Myocyte (in vitro differentiated cells): ENCODE results near the gene SPDL1. TPM values are rescaled to one million over a fixed set of nuclear protein-coding genes. Genes with fewer than 3 reads are reported as not detected.
A peak's percentile ranks its signal among the peaks of the same experiment; 100 is the strongest.
"Not testable (repeated sequence)": the region's sequence is repeated elsewhere in the genome, so short reads cannot be mapped to it uniquely, and the experiment has no call there.

Experiments used
- DNase-seq: peaks from one replicate; pipeline ENCODE4 v3.0.0-alpha.2; 2012; ENCODE audit warnings: low read depth
- total RNA-seq: library from RNA; depleted of rRNA; stranded (reverse); fragments of >200 nt; gene quantifications from 2 replicates; pipeline ENCODE4 v1.2.3, GENCODE V29; 2014

Gene SPDL1
- total RNA-seq, 1 donor from 2014 or later, result 13.6 TPM

DNA sequence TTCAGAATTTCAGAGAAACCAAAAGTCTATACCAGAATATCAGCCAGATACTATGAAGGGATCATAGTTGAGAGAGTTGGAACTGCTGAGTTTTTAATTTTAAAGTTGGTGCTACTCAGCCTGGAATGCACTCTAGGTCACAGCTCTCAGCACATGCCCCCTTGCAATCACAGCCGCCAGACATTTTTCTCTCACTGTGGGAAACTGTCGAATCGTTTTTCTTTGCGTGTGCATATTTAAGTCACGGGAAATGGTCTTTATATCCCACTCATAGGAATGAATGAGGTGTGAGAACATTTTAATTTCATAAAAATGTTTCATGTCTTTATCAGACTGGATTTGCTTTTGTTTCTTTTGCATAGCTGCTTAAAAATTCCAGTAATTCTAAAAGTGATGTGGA lies 12.2 kb upstream of the SPDL1 start:
- no peak for DNase-seq

DNA sequence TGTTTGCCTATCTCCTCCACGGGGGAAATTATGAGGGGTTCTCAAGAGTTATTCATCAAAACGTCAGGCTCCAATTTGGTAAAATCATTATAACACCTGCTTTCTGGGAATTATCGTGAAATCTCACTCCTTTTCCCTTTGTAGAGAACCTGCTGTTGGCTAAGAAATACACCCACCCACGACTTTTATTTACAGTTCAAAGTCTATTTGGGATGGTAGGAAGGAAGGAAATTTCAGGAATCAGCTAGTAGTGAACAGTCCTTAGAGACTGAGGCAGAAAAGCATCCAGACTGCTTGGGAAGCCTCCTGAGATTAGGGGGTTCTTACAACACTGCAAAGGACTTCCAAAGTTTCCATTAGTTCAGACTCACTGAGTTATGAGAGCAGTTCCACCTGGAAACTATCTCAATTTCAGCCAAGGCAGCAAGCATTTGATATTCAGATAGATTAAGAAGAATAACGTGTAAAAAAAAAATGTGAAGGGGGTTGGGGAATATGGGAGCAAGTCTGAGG lies 9.4 kb upstream of the SPDL1 start:
- DNase-seq, result no peak

DNA sequence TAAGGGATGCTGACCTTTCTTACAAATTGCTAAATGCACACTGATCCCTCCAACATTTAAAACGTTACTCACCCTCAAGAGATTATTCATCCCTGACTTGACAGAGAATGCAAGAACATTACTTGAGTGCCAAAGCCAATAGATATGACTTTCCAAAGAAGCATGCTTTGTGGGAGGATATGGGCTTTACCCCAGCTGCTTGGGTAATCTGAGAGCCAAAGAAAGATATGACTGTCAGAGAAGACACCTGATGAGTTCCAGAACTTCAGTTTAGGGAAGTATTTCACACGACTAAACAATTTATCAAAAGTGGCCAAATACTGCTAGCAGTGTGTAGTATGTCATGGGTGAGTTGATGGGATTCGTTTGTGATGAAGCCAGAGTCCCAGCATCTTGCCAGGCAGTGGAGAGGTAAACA lies 7.4 kb upstream of the SPDL1 start:
- peak; percentile 57 for DNase-seq

DNA sequence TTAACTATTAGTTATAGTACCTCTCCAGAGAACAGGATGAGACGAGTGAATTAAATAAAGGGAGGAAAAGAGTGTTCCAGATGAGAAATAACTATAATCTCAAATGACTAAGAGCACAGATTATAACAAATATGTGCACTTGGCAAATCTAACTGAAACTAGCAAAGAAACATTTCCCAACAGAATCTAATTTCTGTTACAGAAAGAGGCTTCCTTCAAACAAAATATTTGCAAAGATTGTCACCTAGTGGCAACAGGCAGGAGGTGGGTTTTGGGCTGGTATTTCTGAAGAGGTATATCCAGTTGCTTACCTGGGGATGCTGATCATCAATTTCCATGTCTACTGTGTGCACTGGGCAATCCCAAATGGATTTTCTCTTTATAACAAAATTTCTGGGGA lies 5.6 kb upstream of the SPDL1 start:
- no peak for DNase-seq

DNA sequence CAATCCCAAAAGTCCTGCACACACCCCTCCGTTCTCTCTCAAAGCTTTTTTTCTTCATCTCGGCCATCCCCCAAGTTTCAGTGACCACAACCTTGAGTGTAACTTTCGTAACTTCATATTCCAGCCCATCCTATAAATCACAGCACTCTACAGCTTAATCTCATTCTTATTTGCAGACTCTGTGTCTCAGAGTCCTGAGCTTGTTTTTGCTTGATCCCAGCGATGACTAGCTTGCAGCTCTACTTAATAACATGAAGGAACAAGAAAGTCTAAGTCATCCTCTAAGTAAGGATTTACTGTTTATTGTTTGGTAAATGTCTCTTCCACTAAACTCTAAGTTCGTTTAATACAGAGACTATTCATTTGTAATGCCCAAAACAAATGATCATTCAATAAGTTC lies 2.6 kb upstream of the SPDL1 start:
- DNase-seq, result no peak

DNA sequence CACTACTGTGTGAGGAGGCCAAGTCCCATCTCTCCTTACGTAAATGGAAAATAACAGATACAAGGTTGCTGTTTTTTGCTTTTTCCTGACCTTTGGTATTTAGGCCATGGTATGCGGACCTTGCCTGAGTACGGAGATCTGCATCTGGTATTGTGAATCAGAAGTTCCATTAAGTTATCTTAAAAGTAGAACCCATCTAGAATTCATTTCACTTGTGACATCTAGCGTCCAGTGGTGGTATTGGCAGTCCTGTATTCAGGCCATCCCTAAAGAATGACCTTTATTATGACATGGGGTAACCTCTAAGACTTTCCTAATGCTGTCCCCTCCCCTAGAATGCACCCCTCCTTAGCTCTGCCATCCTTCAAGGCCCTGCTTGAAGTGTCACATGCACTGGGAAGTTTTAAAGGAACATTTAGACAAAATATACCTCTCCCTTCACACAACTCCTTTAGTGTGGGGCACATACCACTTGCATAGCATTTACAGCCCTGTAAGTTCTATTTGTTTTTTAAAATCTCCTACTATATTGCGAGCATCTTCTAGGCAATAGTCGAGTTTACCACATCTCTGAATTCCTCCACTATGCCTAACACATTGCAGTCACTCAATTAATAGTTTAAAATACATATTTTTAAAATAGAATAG lies 1.9 kb upstream of the SPDL1 start:
- DNase-seq, result peak; percentile 75

DNA sequence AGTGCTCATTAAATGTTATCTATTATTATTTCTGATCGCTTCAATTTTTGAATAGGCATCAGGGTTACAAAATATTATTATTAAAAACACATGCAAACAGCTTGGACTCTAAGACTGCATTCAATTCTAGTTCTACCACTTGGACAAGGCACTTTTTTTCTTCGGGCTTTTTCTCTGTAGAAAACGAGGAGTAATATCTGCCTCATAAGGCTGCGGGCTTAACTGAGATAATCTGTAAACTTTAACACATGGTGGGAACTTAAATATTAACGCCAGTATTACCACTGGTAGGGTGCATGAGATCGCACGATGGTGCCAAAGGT lies 511 bp upstream of the SPDL1 start:
- DNase-seq, result no peak

DNA sequence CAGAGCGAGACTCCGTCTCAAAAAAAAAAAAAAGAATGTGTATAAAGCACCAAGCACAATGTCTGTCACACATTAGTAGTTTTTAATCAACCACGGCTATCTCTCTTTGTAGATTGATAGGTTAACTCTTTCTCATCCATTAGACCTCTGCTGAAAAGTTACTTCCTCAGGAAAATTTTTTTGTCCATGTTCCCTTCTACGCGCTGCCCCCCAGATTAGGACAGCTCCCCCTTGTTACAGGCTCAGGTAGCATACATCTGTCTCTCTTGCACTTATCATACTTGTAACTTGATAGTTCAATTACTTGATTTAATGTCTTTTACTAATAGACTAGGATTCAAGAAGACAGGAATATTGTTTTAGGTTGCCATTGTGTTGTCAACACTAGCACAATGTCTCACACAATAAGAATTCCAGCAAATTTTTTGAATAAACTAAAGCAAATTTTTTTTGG lies 1.5 kb downstream of the SPDL1 start:
- DNase-seq, result no peak

DNA sequence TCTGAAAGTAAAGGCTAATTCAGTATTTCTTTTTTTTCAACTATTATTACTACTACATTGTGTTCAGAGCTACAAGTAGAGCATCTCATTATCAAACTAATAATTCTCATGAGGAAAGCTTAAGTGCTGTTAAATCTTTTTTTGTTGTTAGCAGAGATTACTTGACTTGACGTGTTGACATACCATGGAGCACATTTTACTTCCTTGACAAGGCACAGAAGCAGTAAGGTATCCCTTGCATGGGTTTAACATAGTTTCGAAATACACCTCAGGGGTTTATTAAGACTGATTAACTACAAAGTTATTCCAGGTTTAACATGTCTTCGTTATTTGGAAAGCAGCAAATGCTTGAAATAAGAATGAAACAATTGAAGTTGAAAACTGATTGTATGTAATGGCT lies 7.0 kb downstream of the SPDL1 start:
- no peak for DNase-seq

DNA sequence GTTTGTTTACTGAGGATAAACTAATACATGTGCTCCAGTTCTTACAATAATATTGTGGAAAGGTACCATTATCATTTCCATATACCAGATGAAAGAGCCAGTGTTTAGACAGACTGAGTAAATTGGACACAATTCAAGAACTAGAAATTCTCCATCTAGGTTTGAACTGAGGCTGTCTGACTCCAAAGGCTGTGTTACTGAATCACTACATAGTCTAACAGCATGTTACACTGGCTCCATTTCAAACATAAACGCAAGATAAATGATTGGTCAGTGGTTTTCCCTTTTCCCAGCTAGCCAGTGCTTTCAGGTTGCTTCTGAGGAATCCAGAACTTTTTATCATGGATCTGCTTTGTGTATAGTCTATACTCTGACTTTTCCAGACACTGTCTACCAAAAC lies 8.1 kb downstream of the SPDL1 start:
- no peak for DNase-seq

DNA sequence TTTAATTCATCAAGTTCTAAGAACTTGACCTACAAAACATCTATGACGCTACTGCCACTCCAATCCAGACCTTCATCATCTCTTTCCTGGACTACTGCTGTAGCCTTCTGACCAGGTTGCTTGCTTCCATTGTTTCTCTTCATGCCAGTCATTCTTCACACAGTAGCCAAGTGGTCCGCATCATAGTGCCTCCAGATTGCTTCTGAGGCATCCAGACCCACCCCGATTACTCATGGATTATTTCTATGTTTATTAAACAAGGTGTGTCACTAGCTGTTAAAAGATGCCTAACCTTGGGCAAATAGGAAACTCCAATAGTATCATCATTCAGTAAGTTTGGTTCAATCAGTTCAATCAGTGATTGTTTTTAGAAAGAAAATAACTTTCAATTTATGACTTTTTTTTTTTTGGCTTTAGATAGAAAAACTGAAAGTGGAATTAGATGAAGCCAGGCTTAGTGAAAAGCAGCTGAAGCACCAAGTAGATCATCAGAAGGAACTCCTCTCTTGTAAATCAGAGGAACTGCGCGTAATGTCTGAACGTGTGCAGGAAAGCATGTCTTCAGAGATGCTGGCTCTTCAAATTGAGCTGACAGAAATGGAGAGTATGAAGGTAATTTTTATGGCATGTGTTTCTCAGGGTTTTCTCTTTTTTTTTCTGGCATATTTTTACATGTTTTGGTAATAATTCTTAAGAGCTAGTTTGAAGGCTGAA lies 9.5 kb downstream of the SPDL1 start:
- no peak for DNase-seq

DNA sequence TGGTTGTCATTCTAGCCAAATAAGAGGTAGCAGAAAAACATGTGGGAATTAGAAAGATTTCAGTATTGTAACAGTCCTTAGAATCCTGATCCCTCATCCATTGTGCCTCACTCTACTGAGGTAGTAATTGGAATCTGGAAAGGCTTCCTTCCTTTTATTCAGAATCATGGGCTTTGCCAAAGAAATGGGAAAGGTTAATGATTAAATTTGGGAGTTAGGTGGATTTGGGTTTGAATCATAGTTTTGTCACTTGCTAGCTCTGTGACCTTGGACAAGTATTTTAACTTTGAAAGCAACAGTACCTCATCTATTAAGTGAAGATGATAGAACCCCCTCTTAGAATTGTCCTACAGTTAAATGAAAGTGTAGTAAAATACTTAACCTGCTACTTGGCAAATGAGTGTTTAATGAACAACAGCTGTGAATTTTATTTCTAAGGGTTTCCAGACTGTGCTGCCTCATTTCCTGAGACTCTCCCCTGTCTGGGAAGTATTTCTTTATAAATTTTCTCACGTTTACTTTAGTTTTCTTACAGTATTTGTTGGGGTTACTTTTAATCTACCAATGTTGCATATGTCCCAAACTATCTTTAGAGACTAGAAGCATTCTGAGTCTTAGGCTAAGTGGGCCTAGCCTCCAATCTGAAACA lies 11.7 kb downstream of the SPDL1 start:
- no peak for DNase-seq

DNA sequence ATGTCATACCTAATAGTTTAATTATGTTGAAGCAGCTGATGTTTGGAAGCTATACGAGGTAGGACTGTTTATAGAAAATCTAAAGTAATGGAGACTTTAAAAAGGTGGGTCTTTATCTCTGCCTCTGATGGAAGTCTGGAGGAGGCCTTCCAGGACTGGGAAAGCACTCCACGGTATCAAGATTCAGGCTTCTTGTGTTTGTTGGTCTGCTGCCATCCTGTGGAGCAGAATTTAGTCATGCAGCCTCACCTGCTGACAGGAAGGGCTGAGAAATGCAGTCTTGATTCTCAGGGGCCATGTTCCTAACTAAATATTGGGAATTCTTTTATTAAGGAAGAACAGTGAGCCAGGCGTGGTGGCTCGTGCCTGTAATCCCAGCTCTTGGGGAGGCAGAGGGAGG lies 15.9 kb downstream of the SPDL1 start:
- DNase-seq, result no peak

DNA sequence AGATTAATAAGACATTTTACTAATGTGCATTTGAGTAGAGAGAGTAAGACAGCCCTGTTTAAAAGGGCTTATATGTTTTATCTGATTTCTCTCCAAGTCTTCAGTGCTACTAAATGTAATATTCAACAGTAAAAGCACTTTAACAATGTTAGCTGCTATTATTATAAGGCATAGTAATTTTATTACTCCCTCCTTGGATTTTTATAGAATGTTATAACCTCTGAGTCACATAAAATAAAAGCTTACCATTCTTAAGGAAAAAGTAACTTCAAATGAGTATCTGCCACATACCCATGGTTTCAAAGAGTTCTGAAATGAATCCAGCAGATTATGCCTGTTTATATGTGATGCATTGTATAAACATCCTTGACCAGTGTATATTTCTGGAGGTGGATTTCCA lies 19.0 kb downstream of the SPDL1 start:
- DNase-seq, result no peak

DNA sequence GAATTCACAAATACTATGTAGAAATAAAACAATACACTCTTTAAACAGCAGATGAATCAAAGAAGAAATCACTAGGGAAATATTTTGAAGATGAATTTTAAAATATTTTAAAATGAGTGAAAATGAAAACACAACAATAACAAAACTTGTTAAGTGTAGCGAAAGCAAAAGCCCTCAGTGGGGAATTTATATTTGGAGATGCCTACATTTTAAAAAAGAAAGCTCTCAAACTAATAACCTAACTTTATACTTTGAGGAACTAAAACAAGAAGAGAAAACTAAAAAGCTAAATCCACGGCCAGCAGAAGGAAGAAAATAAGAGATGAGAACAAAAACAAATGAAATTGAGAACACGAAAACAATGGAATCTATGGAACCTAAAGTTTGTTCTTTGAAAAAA lies 22.7 kb downstream of the SPDL1 start:
- DNase-seq, result no peak

DNA sequence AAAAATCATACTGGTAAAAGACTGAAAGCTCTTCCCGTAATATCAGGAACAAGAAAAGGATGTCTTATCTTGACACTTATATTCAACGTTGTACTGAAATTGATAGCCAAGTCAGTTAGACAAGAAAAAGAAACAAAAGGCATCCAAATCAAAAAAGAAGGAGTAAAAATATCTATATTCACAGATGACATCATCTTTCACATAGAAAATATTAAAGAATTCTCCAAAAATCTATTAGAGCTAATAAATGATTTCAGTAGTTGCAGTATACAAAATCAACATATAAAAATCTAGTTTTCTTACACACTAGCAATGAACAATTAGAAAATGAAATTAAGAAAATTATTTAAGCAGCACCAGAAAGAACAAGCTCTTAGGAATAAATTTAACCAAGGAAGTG lies 24.3 kb downstream of the SPDL1 start:
- DNase-seq, result no peak

DNA sequence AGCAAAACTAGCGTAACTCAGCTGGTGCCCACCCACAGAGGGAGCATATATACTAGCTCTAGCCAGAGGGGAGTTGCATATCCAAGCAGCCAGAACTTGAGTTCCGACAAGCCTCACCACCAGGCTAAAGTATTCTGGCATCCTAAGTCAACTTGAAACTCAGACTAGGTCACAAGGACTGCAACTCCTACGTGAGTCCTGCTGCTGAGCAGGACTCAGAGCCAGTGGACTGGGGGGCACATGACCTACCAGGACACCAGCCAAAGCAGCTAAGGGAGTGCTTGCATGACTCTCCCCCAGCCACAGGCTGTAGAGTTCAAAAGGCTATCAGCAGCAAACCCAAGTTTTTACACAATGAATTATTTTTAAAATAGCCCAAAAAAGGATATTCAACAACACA lies 26.1 kb downstream of the SPDL1 start:
- DNase-seq, result no peak

DNA sequence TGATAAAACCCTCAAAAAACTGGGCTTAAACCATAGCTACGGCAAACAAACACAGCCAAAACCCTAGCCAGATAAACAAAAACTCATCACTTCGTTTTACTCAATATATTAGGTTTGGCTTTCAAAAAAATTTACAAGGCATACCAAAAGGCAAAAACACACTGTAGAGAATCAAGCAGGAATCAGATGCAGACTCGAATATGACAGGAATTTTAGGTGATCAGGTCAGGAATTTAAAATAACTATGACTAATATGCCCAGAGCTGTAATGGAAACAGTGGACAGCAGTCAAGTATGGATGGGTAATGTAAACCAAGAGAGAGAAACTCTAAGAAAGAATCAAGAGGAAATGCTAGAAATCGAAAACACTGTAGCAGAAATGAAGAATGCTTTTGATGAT lies 27.0 kb downstream of the SPDL1 start:
- DNase-seq, result no peak

DNA sequence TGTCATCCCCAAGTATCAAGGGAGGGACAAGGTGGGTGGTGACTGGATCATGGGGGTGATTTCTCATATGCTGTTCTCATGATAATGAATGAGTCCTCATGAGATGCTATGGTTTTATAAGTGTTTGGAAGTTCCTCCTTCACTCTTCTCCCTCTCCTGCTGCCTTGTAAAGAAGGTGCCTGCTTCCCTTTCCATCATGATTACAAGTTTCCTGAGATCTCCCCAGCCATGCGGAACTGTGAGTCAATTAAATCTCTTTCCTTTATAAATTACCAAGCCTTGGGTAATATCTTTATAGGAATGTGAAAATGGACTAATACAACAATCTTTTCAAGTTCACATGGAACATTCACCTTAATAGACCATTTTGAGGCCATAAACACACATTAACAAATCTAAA lies 32.0 kb downstream of the SPDL1 start:
- DNase-seq, result no peak

DNA sequence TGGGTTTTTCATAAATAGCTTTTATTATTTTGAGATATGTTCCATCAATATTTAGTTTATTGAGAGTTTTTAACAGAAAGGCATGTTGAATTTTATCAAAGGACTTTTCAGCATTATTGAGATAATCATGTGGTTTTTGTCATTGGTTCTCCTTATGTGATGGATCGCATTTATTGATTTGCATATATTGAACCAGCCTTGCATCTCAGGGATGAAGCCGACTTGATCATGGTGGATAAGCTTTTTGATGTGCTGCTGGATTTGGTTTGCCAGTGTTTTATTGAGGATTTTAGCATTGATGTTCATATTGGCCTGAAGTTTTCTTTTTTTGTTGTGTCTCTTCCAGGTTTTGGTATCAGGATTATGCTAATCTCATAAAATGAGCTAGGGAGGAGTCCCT lies 40.7 kb downstream of the SPDL1 start:
- not testable (repeated sequence) for DNase-seq

DNA sequence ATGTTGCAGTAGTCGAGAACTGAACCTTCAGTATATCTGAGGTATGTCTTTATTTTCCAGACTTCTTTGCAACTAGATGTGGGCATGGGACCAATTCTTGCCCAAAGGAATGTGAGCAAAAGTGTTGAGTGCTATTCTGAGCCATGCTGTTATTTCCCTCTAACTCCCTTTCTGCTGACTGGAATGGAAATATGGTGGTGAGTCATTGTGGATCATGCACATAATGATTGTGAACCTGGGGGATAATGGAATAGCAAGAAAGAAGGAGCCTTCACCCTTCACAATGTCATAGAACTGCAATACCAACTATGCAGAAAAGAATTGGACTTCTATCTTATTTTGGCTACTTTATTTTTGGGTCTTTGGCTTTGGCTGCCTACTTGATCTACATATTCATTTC lies 43.2 kb downstream of the SPDL1 start:
- DNase-seq, result peak; percentile 82

DNA sequence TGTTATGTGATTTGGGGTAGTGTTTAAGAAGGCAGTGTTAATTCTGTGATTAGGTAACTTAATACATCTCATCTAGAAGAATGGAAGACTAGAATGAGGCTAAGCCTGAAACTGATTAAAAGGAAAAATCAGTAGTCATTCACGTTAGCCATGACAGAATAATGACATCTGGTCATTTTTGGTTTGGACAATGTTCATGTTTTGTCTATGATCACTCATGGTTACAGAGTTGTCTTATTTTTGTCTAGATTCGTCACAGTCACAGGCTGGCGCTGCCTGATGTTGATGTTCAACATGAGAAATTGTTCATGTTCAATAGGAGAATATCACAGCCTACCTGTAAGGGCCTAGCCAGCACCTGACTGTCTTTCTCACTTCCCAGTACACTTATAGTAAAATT lies 44.0 kb downstream of the SPDL1 start:
- DNase-seq, result no peak

DNA sequence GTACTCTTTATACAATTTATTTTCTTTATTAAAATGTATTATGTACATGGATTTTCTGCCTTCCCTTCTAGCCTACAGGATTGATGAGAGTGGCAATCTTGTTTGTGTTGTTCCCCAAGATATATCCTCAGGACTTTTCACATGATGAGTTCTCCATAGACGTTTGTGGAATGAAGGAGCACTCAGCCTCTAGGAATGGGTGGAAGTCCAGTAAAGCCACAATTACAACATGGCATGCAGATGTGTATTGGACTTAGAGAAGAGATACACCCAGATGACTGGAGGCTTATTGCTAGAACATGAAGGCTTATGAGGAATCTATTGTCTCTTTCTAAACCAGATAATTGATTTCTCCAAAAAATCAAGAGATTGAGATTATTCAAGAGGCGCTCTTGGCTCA lies 45.3 kb downstream of the SPDL1 start:
- DNase-seq, result peak; percentile 39
